Sigmoid colon (tissue), 4 donors: ENCODE results near the gene KIAA0232.

Experiments used
- CTCF ChIP-seq, 4 experiments: fragments of 450-650 bp in 3 of 4; fragments of 200-600 bp in 1 of 4; IDR thresholded peaks; one replicate each; pipeline ENCODE4 v1.5.1; 2016 to 2019; ENCODE audit warnings: antibody characterized with exemption in 4 of 4, mild to moderate bottlenecking in 3 of 4, moderate library complexity in 2 of 4
- EP300 ChIP-seq, 4 donors: sonication (generic); formaldehyde crosslinking; IDR thresholded peaks; one replicate each; pipeline ENCODE4 v1.6.1; 2017; ENCODE audit warnings: antibody characterized with exemption in 4 of 4

GRCh38 chr4:6920171-6920570 is 137.6 kb downstream of the KIAA0232 start:
- TF ChIP-seq EP300 (IDR thresholded peaks at IDR 0.05) (no peak), CTCF (IDR thresholded peaks at IDR 0.05) (no peak)
